ENCODE data around the gene LSMEM2.

LSMEM2 gene

GRCh38 chr3:50278880-50279224, at the start of gene LSMEM2:
TSS of gene LSMEM2 (plus strand) at chr3:50279087. CDS start at chr3:50279114, 27 bp downstream.
- H3K27me3 ChIP-seq (ENCODE audit: control insufficient read depth in 1 of 2, insufficient read depth in 2 of 2, low read length in 2 of 2), result peaks cover 5 to 12% of the 10 kb centered on the region in 2 donors
- no peak within 1 kb of the TSS for H3K27ac ChIP-seq (ENCODE audit: low read length)
- H3K36me3 ChIP-seq (ENCODE audit: control insufficient read depth in 2 of 2, insufficient read depth in 2 of 2, low read length in 2 of 2), result no peaks in the 10 kb centered on the region
- H3K4me1 ChIP-seq (ENCODE audit: control insufficient read depth, insufficient read depth, low read length), result peaks cover 24% of the 10 kb centered on the region
- no peaks in the 10 kb centered on the region for H3K9me3 ChIP-seq (ENCODE audit: control insufficient read depth in 2 of 2, low read length in 2 of 2)
- H3K4me3 ChIP-seq (ENCODE audit: low read length in 2 of 2), result no peak within 1 kb of the TSS
- H3K9ac ChIP-seq (ENCODE audit: low read length in 2 of 2), result peak within 1 kb of the TSS; percentile 3 to 36

GRCh38 chr3:50229490-50229889, 49.4 kb upstream of the LSMEM2 start:
- Histone ChIP-seq H3K27me3 (ENCODE audit: control insufficient read depth in 1 of 2, insufficient read depth in 2 of 2, low read length in 2 of 2) (no peaks in the 10 kb centered on the region), H3K36me3 (ENCODE audit: control insufficient read depth in 2 of 2, insufficient read depth in 2 of 2, low read length in 2 of 2) (no peaks in the 10 kb centered on the region), H3K9ac (ENCODE audit: low read length in 2 of 2) (no peak overlapping the region), H3K9me3 (ENCODE audit: control insufficient read depth in 2 of 2, low read length in 2 of 2) (no peaks in the 10 kb centered on the region), H3K27ac (ENCODE audit: low read length) (no peak overlapping the region), H3K4me1 (ENCODE audit: control insufficient read depth, insufficient read depth, low read length) (peaks cover 17% of the 10 kb centered on the region), H3K4me3 (ENCODE audit: low read length in 2 of 2) (no peak overlapping the region)

DNA sequence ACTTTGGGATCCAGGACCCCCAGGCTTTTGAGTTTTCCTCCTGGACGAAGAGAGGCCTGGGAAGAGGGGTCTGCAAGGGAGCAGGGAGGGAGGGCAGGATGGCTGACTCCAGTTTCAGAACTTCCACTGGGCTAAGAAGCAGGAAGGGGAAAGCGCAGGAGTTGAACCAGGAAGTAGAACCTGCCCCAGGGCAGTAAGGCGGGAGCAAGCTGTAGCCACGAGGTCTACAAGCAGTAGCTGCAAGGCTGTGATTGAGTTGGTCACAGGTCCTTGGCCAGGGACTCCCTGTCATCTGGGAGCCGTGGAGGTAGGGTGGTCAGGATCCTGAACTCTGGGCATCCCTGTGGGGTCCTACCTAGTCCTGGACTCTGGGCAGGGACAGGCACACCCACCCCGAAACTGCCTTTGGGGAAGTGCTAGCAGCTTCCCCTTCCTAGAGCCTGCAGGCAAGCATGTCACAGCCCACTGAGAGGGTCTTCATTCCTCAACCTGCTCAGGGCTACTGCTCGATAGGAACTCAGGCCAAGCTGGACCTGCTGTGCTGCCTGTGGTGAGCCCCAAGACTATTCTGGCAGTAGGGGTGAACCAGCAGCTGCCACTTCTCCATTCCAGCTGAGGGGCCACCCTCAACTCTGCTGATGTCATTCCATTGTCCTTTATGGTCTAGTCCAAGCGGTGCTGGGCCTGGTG, 48.6 kb upstream of the LSMEM2 start:
- peaks cover 19% of the 10 kb centered on the region for H3K4me1 ChIP-seq (ENCODE audit: control insufficient read depth, insufficient read depth, low read length)
- no peak overlapping the region for H3K9ac ChIP-seq (ENCODE audit: low read length in 2 of 2)
- no peaks in the 10 kb centered on the region for H3K9me3 ChIP-seq (ENCODE audit: control insufficient read depth in 2 of 2, low read length in 2 of 2)
- no peak overlapping the region for H3K4me3 ChIP-seq (ENCODE audit: low read length in 2 of 2)
- no peaks in the 10 kb centered on the region for H3K36me3 ChIP-seq (ENCODE audit: control insufficient read depth in 2 of 2, insufficient read depth in 2 of 2, low read length in 2 of 2)
- no peaks in the 10 kb centered on the region for H3K27me3 ChIP-seq (ENCODE audit: control insufficient read depth in 1 of 2, insufficient read depth in 2 of 2, low read length in 2 of 2)
- H3K27ac ChIP-seq (ENCODE audit: low read length), result no peak overlapping the region

GRCh38 chr3:50230794-50231125, 48.1 kb upstream of the LSMEM2 start:
- Histone ChIP-seq H3K9me3 (ENCODE audit: control insufficient read depth in 2 of 2, low read length in 2 of 2) (no peaks in the 10 kb centered on the region), H3K27me3 (ENCODE audit: control insufficient read depth in 1 of 2, insufficient read depth in 2 of 2, low read length in 2 of 2) (no peaks in the 10 kb centered on the region), H3K36me3 (ENCODE audit: control insufficient read depth in 2 of 2, insufficient read depth in 2 of 2, low read length in 2 of 2) (no peaks in the 10 kb centered on the region), H3K4me1 (ENCODE audit: control insufficient read depth, insufficient read depth, low read length) (peaks cover 22% of the 10 kb centered on the region), H3K27ac (ENCODE audit: low read length) (no peak overlapping the region), H3K9ac (ENCODE audit: low read length in 2 of 2) (no peak overlapping the region), H3K4me3 (ENCODE audit: low read length in 2 of 2) (no peak overlapping the region)

- no peaks in the 10 kb centered on the region for H3K36me3 ChIP-seq (ENCODE audit: control insufficient read depth in 2 of 2, insufficient read depth in 2 of 2, low read length in 2 of 2)
- H3K27me3 ChIP-seq (ENCODE audit: control insufficient read depth in 1 of 2, insufficient read depth in 2 of 2, low read length in 2 of 2), result no peaks in the 10 kb centered on the region
- H3K4me3 ChIP-seq (ENCODE audit: low read length in 2 of 2), result no peak overlapping the region
- no peaks in the 10 kb centered on the region for H3K9me3 ChIP-seq (ENCODE audit: control insufficient read depth in 2 of 2, low read length in 2 of 2)
- peaks cover 20% of the 10 kb centered on the region for H3K4me1 ChIP-seq (ENCODE audit: control insufficient read depth, insufficient read depth, low read length)
- no peak overlapping the region for H3K9ac ChIP-seq (ENCODE audit: low read length in 2 of 2)
- H3K27ac ChIP-seq (ENCODE audit: low read length), result no peak overlapping the region
These were observed 47.3 kb upstream of the LSMEM2 start for GRCh38 chr3:50231581-50231980.

GRCh38 chr3:50232303-50232702, 46.6 kb upstream of the LSMEM2 start:
- Histone ChIP-seq H3K27me3 (ENCODE audit: control insufficient read depth in 1 of 2, insufficient read depth in 2 of 2, low read length in 2 of 2) (no peaks in the 10 kb centered on the region), H3K27ac (ENCODE audit: low read length) (no peak overlapping the region), H3K4me1 (ENCODE audit: control insufficient read depth, insufficient read depth, low read length) (peaks cover 21% of the 10 kb centered on the region), H3K36me3 (ENCODE audit: control insufficient read depth in 2 of 2, insufficient read depth in 2 of 2, low read length in 2 of 2) (no peaks in the 10 kb centered on the region), H3K9me3 (ENCODE audit: control insufficient read depth in 2 of 2, low read length in 2 of 2) (no peaks in the 10 kb centered on the region), H3K9ac (ENCODE audit: low read length in 2 of 2) (no peak overlapping the region), H3K4me3 (ENCODE audit: low read length in 2 of 2) (no peak overlapping the region)

DNA sequence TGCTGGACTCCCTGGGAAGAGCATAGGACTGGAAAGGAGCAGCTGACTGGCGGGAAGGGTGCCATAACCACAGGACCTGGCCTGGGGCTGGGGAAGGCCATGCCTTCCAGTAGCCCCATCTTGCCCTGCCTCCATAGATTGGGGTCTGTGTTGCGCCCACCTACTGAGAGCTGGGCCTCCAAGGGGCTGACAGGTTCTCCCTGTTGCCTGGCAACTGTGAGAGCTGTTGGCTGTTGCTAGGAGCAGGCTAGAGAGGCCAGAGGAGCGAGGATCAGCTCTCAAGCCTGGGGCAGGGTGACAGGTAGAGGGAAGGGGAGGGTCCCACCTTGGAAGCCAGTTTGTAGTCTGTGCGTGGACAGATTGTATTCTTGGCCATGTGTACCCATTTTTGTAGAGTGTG, 45.7 kb upstream of the LSMEM2 start:
- Histone ChIP-seq H3K4me3 (ENCODE audit: low read length in 2 of 2) (no peak overlapping the region), H3K9ac (ENCODE audit: low read length in 2 of 2) (no peak overlapping the region), H3K27ac (ENCODE audit: low read length) (no peak overlapping the region), H3K27me3 (ENCODE audit: control insufficient read depth in 1 of 2, insufficient read depth in 2 of 2, low read length in 2 of 2) (no peaks in the 10 kb centered on the region), H3K36me3 (ENCODE audit: control insufficient read depth in 2 of 2, insufficient read depth in 2 of 2, low read length in 2 of 2) (no peaks in the 10 kb centered on the region), H3K9me3 (ENCODE audit: control insufficient read depth in 2 of 2, low read length in 2 of 2) (no peaks in the 10 kb centered on the region), H3K4me1 (ENCODE audit: control insufficient read depth, insufficient read depth, low read length) (peaks cover 24% of the 10 kb centered on the region)

GRCh38 chr3:50235716-50236483, 43.0 kb upstream of the LSMEM2 start, which contains the start of gene GNAI2:
TSS of gene GNAI2 (plus strand) at chr3:50236204. CDS start at chr3:50236336, 132 bp downstream.
- H3K27me3 ChIP-seq (ENCODE audit: control insufficient read depth in 1 of 2, insufficient read depth in 2 of 2, low read length in 2 of 2), result no peaks in the 10 kb centered on the region
- peaks cover 0 to 8% of the 10 kb centered on the region in 2 donors for H3K36me3 ChIP-seq (ENCODE audit: control insufficient read depth in 2 of 2, insufficient read depth in 2 of 2, low read length in 2 of 2)
- H3K9ac ChIP-seq (ENCODE audit: low read length in 2 of 2), result peak within 1 kb of the TSS; percentile 81 to 94
- H3K4me1 ChIP-seq (ENCODE audit: control insufficient read depth, insufficient read depth, low read length), result peaks cover 49% of the 10 kb centered on the region
- H3K9me3 ChIP-seq (ENCODE audit: control insufficient read depth in 2 of 2, low read length in 2 of 2), result no peaks in the 10 kb centered on the region
- peak within 1 kb of the TSS; percentile 88 to 95 for H3K4me3 ChIP-seq (ENCODE audit: low read length in 2 of 2)
- H3K27ac ChIP-seq (ENCODE audit: low read length), result peak within 1 kb of the TSS; percentile 86

DNA sequence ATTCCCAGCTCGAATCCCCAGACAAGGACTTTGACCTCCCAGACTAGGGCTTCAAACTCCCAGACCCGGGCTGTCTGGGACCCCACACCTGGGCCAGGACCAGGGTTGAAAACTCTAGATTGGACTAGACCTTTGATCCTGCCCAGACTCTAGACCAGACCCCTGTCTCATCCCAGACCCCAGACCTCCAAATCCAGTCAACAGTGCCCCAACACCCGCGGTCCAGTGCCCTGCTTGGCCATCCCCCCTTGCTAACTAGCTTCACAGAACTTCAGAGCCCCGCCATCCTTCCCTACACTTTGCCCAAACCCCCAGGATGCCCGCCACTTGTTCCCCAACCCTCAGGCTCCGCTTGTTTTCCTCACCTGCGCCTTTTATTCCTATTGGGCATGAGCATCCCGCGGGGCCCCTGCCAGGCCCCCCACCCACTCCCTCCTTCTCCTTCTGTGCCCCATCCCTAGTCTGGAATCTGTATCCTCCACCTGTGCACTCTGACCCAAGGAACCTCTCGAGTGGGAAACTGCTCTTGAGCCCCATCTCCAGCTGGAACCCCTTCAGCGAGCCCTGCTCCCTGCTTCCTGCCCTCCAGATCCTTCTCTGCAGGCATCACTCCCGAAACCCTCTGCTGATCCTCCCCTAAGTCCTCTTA, 42.3 kb upstream of the LSMEM2 start:
- Histone ChIP-seq H3K4me1 (ENCODE audit: control insufficient read depth, insufficient read depth, low read length) (peaks cover 56% of the 10 kb centered on the region), H3K9me3 (ENCODE audit: control insufficient read depth in 2 of 2, low read length in 2 of 2) (no peaks in the 10 kb centered on the region), H3K27me3 (ENCODE audit: control insufficient read depth in 1 of 2, insufficient read depth in 2 of 2, low read length in 2 of 2) (no peaks in the 10 kb centered on the region), H3K27ac (ENCODE audit: low read length) (peak overlapping the region; percentile 86), H3K4me3 (ENCODE audit: low read length in 2 of 2) (peak overlapping the region; percentile 88 to 95), H3K36me3 (ENCODE audit: control insufficient read depth in 2 of 2, insufficient read depth in 2 of 2, low read length in 2 of 2) (peaks cover 0 to 8% of the 10 kb centered on the region in 2 donors), H3K9ac (ENCODE audit: low read length in 2 of 2) (peak overlapping the region; percentile 81 to 94)

DNA sequence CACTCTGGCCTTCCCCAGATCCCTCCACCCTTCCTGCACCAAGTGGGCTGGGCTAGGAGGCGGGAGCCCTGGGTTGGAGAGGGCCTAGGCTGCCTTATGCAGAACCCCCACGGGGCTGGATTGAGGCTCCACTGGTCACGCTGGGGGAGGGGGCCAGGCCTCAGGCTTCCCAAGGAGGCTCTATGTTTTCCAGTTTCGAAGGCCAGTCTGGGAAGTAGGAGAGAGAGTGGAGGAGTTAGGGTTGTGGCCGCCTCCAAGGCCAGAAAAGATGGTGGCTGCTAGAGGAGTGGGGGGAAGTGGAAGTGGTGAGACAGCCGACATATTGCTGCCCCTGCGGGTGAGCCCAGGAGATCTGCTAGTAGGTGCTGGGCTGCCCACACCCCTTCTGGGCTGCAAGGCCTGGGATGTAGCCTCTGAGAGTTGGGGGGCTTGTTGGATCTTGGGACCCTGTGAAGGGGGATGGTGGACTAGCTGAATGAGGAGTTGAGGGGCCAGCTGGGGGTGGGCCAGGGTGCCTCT, 41.7 kb upstream of the LSMEM2 start:
- Histone ChIP-seq H3K9ac (ENCODE audit: low read length in 2 of 2) (peak overlapping the region; percentile 81 to 94), H3K4me1 (ENCODE audit: control insufficient read depth, insufficient read depth, low read length) (peaks cover 62% of the 10 kb centered on the region), H3K27ac (ENCODE audit: low read length) (peak overlapping the region; percentile 86), H3K27me3 (ENCODE audit: control insufficient read depth in 1 of 2, insufficient read depth in 2 of 2, low read length in 2 of 2) (no peaks in the 10 kb centered on the region), H3K4me3 (ENCODE audit: low read length in 2 of 2) (peak overlapping the region; percentile 88 to 95), H3K36me3 (ENCODE audit: control insufficient read depth in 2 of 2, insufficient read depth in 2 of 2, low read length in 2 of 2) (peaks cover 0 to 8% of the 10 kb centered on the region in 2 donors), H3K9me3 (ENCODE audit: control insufficient read depth in 2 of 2, low read length in 2 of 2) (no peaks in the 10 kb centered on the region)

All from stomach smooth muscle (tissue), 2 donors.